Neural cell (in vitro differentiated cells): ENCODE measurements around the gene ASL.

Source experiments
- EP300 ChIP-seq: fragments of 450-650 bp; conservative IDR thresholded peaks from 2 replicates; pipeline ENCODE4 v1.6.1; 2014; ENCODE audit warnings: antibody characterized with exemption, mild to moderate bottlenecking, moderate library complexity; ENCODE audit not compliant: poor library complexity, severe bottlenecking
- EZH2 ChIP-seq: fragments of 200-600, 300-800 bp; shearing (Covaris generic), sonication (generic); IDR thresholded peaks from 2 replicates; pipeline ENCODE4 v1.6.1; 2014; ENCODE audit warnings: antibody characterized with exemption, low read length, borderline replicate concordance, mild to moderate bottlenecking; ENCODE audit not compliant: insufficient read depth, poor library complexity, severe bottlenecking
- POLR2AphosphoS5 ChIP-seq: IDR thresholded peaks from 2 replicates; pipeline ENCODE4 v1.6.1; 2012
- RAD21 ChIP-seq: fragments of 450-650 bp; conservative IDR thresholded peaks from 2 replicates; pipeline ENCODE4 v1.6.1; 2014; ENCODE audit warnings: antibody characterized with exemption, mild to moderate bottlenecking, moderate library complexity
- TAF1 ChIP-seq: IDR thresholded peaks from 2 replicates; pipeline ENCODE4 v1.6.1; 2012; ENCODE audit warnings: low read depth
- TF ChIP-seq, protein P1 (sequence below): IDR thresholded peaks from 2 replicates; pipeline ENCODE4 v1.6.1; 2012; ENCODE audit warnings: borderline replicate concordance
- TF ChIP-seq, protein P2 (sequence below): fragments of 450-650 bp; IDR thresholded peaks from 2 replicates; pipeline ENCODE4 v1.5.1; 2014; ENCODE audit warnings: antibody characterized with exemption, mild to moderate bottlenecking, moderate library complexity; ENCODE audit not compliant: poor library complexity, severe bottlenecking

DNA sequence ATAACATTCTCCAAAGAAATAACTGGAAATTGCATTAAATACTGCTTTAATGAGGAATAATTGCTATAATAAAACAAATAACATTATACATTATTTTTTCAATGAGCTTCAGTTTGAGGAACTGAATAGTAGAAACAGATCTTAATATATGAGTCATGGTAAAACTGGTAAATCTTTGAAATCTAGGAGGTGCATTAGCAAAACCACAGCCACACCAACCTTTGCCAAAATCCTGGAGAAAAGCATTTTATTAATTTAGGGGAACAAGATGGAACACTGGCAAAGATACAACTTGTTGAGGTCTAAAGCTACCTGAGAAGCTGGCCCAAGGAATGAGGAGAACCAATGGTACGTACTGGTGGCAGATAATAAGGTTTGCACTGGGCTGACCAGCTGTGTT lies 5.4 kb upstream of the ASL start:
- TF ChIP-seq, protein P1, sequence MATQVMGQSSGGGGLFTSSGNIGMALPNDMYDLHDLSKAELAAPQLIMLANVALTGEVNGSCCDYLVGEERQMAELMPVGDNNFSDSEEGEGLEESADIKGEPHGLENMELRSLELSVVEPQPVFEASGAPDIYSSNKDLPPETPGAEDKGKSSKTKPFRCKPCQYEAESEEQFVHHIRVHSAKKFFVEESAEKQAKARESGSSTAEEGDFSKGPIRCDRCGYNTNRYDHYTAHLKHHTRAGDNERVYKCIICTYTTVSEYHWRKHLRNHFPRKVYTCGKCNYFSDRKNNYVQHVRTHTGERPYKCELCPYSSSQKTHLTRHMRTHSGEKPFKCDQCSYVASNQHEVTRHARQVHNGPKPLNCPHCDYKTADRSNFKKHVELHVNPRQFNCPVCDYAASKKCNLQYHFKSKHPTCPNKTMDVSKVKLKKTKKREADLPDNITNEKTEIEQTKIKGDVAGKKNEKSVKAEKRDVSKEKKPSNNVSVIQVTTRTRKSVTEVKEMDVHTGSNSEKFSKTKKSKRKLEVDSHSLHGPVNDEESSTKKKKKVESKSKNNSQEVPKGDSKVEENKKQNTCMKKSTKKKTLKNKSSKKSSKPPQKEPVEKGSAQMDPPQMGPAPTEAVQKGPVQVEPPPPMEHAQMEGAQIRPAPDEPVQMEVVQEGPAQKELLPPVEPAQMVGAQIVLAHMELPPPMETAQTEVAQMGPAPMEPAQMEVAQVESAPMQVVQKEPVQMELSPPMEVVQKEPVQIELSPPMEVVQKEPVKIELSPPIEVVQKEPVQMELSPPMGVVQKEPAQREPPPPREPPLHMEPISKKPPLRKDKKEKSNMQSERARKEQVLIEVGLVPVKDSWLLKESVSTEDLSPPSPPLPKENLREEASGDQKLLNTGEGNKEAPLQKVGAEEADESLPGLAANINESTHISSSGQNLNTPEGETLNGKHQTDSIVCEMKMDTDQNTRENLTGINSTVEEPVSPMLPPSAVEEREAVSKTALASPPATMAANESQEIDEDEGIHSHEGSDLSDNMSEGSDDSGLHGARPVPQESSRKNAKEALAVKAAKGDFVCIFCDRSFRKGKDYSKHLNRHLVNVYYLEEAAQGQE = no peak
- TF ChIP-seq, protein P2, sequence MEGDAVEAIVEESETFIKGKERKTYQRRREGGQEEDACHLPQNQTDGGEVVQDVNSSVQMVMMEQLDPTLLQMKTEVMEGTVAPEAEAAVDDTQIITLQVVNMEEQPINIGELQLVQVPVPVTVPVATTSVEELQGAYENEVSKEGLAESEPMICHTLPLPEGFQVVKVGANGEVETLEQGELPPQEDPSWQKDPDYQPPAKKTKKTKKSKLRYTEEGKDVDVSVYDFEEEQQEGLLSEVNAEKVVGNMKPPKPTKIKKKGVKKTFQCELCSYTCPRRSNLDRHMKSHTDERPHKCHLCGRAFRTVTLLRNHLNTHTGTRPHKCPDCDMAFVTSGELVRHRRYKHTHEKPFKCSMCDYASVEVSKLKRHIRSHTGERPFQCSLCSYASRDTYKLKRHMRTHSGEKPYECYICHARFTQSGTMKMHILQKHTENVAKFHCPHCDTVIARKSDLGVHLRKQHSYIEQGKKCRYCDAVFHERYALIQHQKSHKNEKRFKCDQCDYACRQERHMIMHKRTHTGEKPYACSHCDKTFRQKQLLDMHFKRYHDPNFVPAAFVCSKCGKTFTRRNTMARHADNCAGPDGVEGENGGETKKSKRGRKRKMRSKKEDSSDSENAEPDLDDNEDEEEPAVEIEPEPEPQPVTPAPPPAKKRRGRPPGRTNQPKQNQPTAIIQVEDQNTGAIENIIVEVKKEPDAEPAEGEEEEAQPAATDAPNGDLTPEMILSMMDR = no peak
- TF ChIP-seq TAF1 (no peak), EZH2 (no peak), POLR2AphosphoS5 (no peak), RAD21 (no peak), EP300 (no peak)
